Measurements from ENCODE around the gene ATRIP.

Gene ATRIP

GRCh38 chr3:48406443-48407431 is 39.8 kb upstream of the ATRIP start:
- TF ChIP-seq GATA2 (IDR thresholded peaks at IDR 0.05; ENCODE audit: low read depth, low read length) (no peak), GATA3 (IDR thresholded peaks at IDR 0.05; ENCODE audit: low read depth, low read length) (no peak)

- TF ChIP-seq GATA2 (IDR thresholded peaks at IDR 0.05; ENCODE audit: low read depth, low read length) (no peak), GATA3 (IDR thresholded peaks at IDR 0.05; ENCODE audit: low read depth, low read length) (no peak)
Observed at GRCh38 chr3:48407542-48408099, 38.9 kb upstream of the ATRIP start.

GRCh38 chr3:48408823-48409281 is 37.7 kb upstream of the ATRIP start:
- TF ChIP-seq GATA3 (IDR thresholded peaks at IDR 0.05; ENCODE audit: low read depth, low read length) (no peak), GATA2 (IDR thresholded peaks at IDR 0.05; ENCODE audit: low read depth, low read length) (no peak)

- TF ChIP-seq GATA2 (IDR thresholded peaks at IDR 0.05; ENCODE audit: low read depth, low read length) (no peak), GATA3 (IDR thresholded peaks at IDR 0.05; ENCODE audit: low read depth, low read length) (no peak)
Observed at GRCh38 chr3:48409291-48410201, 37.0 kb upstream of the ATRIP start.

- no peak for TF ChIP-seq GATA3 (IDR thresholded peaks at IDR 0.05; ENCODE audit: low read depth, low read length)
Observed at GRCh38 chr3:48410205-48411040, 36.1 kb upstream of the ATRIP start.

GRCh38 chr3:48411041-48411588 is 35.4 kb upstream of the ATRIP start:
- TF ChIP-seq GATA3 (IDR thresholded peaks at IDR 0.05; ENCODE audit: low read depth, low read length) (no peak), GATA2 (IDR thresholded peaks at IDR 0.05; ENCODE audit: low read depth, low read length) (no peak)

- TF ChIP-seq GATA3 (IDR thresholded peaks at IDR 0.05; ENCODE audit: low read depth, low read length) (no peak), GATA2 (IDR thresholded peaks at IDR 0.05; ENCODE audit: low read depth, low read length) (no peak)
Observed at GRCh38 chr3:48411606-48412374, 34.7 kb upstream of the ATRIP start.

GRCh38 chr3:48412375-48413001 is 34.0 kb upstream of the ATRIP start:
- TF ChIP-seq GATA2 (IDR thresholded peaks at IDR 0.05; ENCODE audit: low read depth, low read length) = no peak
- no peak for TF ChIP-seq GATA3 (IDR thresholded peaks at IDR 0.05; ENCODE audit: low read depth, low read length)

GRCh38 chr3:48413086-48413485 is 33.5 kb upstream of the ATRIP start:
- TF ChIP-seq GATA3 (IDR thresholded peaks at IDR 0.05; ENCODE audit: low read depth, low read length) (no peak), GATA2 (IDR thresholded peaks at IDR 0.05; ENCODE audit: low read depth, low read length) (no peak)

GRCh38 chr3:48413611-48414010 is 32.9 kb upstream of the ATRIP start:
- TF ChIP-seq GATA2 (IDR thresholded peaks at IDR 0.05; ENCODE audit: low read depth, low read length) = no peak
- TF ChIP-seq GATA3 (IDR thresholded peaks at IDR 0.05; ENCODE audit: low read depth, low read length) = no peak

GRCh38 chr3:48414376-48415250 is 31.9 kb upstream of the ATRIP start:
- TF ChIP-seq GATA3 (IDR thresholded peaks at IDR 0.05; ENCODE audit: low read depth, low read length) = no peak
- TF ChIP-seq GATA2 (IDR thresholded peaks at IDR 0.05; ENCODE audit: low read depth, low read length) = no peak
